HG03066 (cell line): ENCODE results near the gene MACF1.

ENCODE experiments used
- ATAC-seq: cut with Tn5 transposase; IDR thresholded peaks from one replicate; pipeline ENCODE4 v1.9.1; 2021; ENCODE audit warnings: low read depth; ENCODE audit not compliant: unreplicated experiment

Gene MACF1

DNA sequence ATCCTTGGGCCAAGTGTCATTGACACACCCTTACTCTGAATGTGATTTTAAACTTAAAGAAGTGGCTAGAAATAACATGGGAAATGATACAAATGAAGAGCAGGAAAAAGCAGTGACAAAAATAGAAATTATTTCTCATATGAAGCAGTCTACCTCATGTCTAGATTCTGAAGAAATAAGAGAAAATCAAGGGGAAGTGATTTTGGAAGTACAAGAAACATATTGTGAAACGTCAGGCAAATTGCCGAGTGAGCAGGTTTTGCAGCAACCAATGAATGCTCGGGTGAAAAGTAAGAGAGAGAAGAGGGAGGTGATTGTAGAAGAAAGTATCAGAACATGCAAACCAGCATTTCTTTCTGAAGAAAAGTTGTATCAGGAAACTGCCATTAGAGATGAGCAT is 130.7 kb downstream of the MACF1 start:
- no peak for ATAC-seq

DNA sequence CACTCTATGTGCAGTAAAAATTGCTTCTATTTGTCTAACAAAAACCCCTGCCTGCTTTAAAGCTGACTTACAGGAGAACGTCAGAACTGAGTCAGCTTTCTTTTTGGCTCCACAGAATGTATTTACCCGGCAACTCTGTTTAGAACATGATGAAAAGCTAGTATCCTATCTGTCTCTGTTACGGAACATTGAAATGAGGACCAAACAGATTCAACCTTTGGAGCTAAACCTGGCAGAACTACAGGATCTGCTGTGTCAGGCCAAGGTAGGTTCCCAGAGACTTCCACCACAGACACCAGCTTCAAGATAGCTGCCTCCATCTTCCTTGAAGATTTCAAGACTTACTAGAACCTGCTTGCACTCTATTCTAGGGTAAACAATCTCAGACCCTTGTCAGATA is 132.6 kb downstream of the MACF1 start:
- ATAC-seq, result no peak

DNA sequence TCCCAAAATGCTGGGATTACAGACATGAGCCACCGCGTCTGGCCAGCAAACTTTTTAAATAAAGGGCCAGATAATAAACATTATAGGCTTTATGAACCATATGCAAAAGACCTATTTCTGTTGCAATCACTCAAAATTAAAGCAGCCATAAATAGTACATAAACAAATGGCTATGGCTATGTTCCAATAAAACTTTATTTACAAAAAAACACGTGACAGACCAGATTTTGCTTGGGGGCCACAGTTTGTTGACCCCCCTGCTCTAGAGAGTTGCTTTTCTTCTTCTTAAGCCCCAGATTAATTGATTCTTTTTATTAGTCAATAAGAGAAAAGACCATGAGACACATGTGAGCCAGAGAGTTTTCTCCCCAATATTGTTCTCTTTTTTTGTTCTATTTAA is 138.3 kb downstream of the MACF1 start:
- no peak for ATAC-seq

DNA sequence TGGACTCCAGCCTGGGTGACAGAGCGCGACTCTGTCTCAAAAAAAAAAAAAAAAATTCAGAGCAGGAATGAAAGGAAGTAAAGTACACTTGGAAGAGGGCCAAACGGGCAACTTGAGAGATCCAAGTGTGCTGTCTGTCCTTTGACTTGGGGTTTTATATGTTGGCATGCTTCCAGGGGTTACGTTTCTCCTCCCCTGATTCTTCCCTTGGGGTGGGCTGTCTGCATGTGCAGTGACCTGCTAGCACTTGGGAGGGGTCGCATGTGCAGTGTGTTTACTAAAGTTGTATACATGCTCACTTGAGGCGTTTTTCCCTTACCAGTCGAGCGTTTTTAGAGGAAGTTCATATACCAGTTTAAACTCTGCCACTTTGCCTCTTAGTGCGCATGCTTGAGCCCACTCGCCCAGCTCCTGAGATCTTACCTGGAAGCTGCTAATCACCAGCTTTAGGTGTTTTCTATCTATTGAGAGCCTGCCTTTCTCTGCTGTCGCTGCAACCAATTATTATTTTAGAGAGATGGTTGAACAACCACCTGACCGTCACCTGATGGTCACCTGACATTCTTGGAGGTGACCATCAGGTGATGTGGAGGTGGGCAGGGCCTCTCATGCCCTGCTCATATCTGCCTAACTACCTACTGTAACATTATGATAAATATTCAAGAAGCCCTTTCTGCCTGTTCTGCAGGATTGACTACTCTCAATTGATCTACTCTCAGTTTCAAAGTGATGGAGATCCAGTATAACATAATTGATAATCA is 140.1 kb downstream of the MACF1 start:
- ATAC-seq, result no peak

DNA sequence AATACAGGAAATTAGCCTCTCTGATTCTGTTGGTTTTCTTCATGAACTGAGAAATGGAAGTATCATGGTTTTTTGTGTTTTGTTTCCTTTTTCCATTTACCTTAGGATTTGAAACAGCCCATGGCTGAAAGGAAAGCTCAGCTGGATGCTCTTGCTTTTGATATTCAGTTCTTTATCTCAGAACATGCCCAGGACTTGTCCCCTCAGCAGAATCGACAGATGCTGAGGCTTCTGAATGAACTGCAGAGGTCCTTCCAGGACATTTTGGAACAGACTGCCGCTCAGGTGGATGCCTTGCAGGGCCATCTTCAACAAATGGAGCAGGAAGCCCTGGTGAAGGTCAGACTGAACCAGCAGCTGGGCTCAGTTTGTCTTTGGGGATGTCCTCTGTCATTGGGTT is 142.4 kb downstream of the MACF1 start:
- no peak for ATAC-seq

DNA sequence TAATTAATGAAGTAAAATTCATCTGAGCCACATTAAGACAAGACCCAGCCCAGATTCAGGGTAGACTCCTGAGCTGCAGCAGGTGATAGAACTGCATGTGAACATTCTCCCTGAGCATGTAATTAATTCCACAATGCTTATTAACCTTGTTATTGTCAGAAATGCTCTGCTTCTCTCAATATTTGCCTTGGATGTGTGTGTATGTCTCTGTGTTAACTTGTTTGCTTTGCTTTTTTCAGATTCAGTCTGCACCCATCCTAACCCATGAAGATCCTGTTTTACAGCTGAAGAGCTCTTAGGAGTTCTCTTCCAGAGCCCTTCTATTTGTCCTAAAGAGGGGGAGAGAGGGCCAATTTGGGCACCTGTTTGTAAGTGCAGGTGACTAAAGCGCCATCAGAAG is 143.8 kb downstream of the MACF1 start:
- no peak for ATAC-seq

DNA sequence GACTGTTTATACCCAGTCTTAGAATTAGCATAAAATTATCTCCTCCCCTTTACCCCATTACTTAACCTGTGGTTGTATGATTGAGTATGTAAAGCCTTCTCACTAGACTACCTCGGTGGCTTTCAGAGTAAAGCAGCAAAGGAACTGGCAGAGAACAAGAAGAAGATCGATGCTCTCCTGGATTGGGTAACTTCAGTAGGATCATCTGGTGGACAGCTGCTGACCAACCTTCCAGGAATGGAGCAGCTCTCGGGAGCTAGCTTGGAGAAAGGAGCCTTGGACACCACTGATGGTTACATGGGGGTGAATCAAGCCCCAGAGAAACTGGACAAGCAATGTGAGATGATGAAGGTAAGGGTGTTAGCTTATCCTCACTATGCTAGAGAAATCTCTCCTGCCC is 148.4 kb downstream of the MACF1 start:
- ATAC-seq, result no peak

DNA sequence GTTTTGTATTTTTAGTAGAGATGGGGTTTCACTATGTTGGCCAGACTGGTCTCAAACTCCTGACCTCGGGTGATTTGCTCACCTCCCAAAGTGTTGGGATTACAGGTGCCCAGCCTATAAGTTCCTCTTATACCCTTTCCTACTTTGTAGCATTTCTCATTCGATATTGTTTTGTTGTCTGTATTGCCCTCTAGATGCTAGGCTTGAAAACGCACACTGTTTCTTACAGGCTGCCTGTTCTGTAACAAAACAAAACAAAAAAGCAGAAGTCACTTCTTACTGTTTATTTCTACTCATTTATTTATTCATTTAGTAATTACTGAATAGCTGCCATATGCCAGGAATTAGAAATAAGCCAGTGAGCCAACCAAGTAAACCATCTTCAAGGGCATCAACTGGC is 150.1 kb downstream of the MACF1 start:
- ATAC-seq, result no peak

DNA sequence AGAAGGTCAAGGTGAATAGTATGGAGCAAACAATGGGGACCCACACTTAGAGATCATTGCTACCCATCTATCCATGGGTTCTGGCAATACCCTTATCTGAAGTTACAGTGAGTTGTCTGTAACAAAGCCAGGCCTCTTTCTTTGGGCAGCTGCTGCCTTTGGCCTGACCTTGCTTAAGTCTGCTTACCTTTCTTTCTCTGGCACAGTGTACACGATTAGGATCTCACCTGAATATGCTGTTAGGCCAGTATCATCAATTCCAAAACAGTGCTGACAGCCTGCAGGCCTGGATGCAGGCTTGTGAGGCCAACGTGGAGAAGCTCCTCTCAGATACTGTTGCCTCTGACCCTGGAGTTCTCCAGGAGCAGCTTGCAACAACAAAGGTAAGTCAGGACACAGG is 154.0 kb downstream of the MACF1 start:
- no peak for ATAC-seq

DNA sequence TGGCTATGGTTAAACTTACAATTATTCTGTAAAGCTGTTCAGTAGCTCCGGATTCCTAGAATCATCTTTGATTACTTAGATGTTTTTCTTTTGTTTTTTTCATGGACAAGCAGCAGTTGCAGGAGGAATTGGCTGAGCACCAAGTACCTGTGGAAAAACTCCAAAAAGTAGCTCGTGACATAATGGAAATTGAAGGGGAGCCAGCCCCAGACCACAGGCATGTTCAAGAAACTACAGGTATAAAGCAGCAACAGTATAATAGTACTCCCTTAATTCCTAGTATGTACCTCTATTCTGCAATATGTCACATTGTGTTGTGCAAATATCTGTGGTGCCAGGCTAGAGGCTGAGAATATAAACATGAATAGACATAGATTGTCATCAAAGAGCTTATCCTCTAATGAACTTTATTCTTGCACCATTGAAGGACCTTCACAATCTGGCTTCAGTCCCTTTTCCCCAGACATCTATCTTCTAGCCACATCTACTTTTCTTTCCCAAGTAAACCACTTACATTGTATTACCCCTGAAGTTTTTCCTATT is 154.6 kb downstream of the MACF1 start:
- ATAC-seq, result no peak

DNA sequence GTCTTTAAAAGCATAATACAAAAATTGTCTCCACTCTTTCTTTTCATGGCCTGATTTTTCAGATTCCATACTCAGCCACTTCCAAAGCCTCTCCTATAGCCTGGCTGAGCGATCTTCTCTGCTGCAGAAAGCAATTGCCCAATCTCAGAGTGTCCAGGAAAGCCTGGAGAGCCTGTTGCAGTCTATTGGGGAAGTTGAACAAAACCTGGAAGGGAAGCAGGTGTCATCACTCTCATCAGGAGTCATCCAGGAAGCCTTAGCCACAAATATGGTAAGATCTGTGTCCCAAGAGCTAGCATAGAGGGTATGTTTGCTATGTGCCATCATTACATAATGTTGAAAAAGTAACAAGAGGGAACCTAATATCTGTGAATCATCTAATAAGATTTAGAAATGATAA is 156.2 kb downstream of the MACF1 start:
- ATAC-seq, result no peak

DNA sequence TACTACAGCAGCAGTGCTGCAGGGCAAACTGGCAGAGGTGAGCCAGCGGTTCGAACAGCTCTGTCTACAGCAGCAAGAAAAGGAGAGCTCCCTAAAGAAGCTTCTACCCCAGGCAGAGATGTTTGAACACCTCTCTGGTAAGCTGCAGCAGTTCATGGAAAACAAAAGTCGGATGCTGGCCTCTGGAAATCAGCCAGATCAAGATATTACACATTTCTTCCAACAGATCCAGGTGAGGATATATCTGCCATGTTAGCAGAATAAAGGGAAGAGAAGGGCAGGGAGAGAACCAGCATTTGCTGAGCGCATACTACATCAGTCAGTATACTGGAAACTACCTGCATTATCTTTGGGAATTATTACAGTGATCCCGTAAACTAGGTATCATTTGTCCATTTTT is 157.0 kb downstream of the MACF1 start:
- no peak for ATAC-seq

DNA sequence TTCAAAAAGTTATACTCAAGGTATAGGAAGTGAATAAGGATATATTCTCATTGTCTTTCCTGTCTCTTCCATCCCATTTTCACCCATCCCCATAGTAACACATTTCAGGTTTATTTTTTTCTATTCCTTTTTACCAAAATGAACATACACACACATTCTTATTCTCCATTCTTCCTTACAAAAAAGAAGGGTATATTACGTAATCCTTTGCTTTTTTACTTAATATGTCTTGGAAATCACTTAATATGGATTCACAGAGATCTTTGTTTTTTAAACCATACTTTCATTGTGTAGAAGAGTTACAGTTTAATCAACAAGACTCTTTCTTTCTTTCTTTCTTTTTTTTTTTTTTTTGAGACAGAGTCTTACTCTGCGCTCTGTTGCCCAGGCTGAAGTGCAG is 158.8 kb downstream of the MACF1 start:
- ATAC-seq, result no peak

DNA sequence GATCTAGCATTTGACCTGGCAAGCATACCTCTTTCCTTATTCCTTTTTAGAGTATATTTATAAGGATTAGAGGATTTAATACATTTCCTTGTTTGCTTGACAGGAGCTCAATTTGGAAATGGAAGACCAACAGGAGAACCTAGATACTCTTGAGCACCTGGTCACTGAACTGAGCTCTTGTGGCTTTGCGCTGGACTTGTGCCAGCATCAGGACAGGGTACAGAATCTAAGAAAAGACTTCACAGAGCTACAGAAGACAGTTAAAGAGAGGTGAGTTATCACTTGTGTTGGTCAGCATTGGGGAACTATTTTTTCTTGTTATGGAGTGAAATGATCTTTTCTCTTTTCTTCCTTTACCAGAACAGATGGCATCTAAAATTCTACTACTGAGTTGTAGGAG is 163.6 kb downstream of the MACF1 start:
- ATAC-seq, result no peak

DNA sequence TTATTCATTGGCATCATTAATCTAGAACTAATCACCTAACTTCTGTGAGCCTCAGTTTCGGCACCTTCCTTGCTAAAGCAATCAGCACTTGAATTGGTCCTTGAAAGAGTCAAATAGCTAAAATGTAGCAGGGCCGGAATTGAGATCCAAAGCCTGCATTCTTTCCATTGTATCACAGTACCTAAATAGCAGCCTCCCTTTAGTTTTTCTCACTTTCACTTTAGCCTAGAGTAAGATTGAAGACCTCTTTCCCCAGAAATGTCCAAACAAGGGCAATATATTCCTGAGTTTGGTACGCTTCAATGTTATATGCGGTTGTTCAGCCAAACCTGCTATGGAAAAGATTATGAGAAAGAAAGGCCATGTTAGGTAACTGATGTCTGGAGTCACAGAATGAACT is 165.1 kb downstream of the MACF1 start:
- ATAC-seq, result no peak

DNA sequence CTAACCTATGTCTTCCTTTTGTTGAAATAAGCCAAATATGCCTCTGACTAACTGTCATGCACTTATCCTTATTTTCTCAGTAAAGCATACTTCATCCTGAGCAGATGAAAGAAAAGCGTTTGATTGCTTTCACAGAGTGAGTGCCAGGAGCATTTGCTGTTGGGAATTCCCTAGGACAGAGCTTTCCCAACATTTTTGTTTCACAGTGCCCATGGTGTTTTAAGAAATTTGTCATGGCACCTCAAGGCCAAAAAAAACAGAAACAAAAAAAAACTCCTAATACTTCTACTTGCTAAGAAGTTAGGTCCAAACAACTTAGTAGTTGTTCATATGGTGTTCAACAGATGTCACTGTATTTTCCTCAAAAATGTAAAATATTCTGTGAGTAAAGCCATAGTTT is 166.1 kb downstream of the MACF1 start:
- no peak for ATAC-seq

DNA sequence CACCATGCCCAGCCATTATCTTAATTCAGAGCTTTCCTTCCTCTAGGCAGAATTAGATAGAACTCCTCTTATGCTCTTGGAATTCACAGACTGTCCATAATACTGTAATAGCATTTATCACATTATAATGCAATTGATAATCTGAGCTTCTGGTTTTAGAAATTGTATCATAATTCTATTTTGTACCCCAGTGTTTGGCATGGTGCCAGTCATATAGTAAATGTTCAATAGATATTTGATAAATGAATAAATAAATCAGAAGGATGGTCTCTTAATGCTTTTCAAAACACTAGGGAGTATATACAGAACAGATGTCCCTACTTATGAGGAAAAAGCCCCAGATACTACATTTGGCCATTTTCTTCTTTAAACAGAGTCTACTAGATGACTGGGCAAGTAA is 167.6 kb downstream of the MACF1 start:
- ATAC-seq, result no peak

DNA sequence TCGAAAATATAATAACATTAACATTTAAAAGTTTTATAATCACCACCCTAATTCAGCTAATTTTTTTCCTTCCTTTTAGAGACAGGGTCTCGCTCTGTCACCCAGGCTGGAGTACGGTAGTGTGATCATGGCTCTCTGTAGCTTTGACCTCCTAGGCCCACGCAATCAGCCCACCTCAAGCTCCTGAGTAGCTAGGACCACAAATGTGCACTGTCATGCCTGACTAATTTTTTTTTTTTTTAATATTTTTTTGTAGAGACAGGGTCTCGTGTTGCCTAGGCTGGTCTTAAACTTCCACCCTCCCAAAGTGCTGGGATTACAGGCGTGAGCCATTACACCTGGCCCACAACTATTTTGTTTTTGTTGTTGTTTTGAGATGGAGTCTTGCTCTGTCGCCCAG is 172.2 kb downstream of the MACF1 start:
- ATAC-seq, result no peak

DNA sequence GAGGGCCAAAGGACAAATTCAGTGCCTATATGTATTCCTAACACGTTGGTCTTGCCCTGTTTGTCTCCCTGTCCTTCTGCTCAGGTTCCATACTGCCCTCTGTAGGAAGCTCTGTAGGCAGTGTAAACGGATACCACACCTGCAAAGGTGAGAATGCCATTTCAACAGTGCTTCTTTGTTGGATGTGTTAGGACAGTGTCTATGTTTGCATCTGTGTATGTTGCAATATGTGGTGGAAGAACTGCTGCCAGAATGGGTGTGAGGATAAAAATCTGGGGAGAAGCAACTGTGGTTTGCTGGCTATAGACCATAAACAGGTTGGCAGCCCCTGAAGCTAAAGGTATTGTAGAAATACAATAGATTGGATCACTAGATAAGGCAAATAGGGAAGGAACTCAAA is 173.9 kb downstream of the MACF1 start:
- ATAC-seq, result no peak

DNA sequence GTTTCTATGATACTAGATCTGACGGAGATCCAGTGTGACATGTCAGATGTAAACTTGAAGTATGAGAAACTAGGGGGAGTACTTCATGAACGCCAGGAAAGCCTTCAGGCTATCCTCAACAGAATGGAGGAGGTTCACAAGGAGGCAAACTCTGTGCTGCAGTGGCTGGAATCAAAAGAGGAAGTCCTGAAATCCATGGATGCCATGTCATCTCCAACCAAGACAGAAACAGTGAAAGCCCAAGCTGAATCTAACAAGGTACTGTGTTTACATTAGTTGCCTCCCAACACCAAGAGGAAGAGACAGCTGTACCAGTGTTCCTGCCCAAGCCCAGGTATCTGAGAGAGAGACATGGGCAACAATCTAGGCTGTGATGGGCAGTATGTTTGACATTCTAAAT is 174.7 kb downstream of the MACF1 start:
- no peak for ATAC-seq

DNA sequence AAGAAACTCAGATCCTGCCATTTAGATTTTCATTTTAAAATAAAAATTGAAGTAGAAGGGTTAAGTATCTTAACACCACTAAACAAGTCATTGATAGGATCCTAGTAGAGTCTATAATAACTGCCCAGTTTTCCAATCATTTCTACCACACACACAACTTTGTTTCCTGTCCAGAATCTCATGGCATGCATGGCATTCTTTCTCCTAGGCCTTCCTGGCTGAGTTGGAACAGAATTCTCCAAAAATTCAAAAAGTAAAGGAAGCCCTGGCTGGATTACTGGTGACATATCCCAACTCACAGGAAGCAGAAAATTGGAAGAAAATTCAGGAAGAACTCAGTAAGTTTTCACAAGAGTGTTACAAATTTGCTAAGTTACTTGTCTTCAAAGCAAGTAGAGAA is 175.5 kb downstream of the MACF1 start:
- ATAC-seq, result no peak

DNA sequence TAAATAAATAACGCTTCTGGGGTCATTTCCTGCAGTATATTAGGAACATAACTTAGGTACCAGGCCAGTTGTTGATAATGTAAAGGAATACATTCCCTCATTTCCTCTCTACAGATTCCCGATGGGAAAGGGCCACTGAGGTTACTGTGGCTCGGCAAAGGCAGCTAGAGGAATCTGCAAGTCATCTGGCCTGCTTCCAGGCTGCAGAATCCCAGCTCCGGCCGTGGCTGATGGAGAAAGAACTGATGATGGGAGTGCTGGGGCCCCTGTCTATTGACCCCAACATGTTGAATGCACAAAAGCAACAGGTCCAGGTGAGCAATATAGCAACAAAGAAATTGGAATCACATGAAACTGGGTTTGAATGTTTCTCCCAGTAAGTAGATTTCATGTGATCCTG is 177.3 kb downstream of the MACF1 start:
- no peak for ATAC-seq

DNA sequence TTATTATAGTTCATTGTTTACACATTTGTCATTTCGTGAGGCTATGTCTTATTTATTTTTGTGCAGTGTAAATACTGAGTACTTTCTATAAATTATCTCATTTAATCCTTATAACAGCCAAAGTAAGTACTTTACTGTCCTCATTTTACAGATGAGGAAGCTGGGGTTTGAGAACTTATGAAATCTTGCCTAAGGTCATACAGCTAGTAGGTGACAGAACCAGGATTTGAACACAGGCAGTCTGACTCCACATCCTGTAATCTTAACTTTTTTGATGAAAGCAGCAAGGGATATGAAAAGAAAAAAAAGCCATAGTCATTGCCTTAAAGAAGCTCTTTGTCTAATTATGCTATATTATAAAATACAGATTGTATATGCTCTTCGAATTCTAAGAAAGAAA is 179.8 kb downstream of the MACF1 start:
- no peak for ATAC-seq
